H1 (cell line): ENCODE data around the gene RAD51B. TPM values are rescaled to one million over a fixed set of nuclear protein-coding genes. Genes with fewer than 3 reads are reported as not detected.

Source experiments
- CTCF ChIA-PET: fragments of 300-600 bp; sonication (Branson Sonifier 250); formaldehyde crosslinking; loops from one replicate; lab custom pipeline; 2021; ENCODE audit not compliant: partially characterized antibody; lab: Charles Lee
- POLR2A ChIA-PET: fragments of 300-600 bp; sonication (Branson Sonifier 250); formaldehyde crosslinking; loops from one replicate; lab custom pipeline; 2021; ENCODE audit warnings: inconsistent platforms; ENCODE audit not compliant: partially characterized antibody; lab: Charles Lee
- DNase-seq, 2 experiments: peaks; one replicate each; pipeline versions ENCODE4 v3.0.0 to v3.0.0-alpha.2; 2010 to 2022; ENCODE audit warnings: low spot score in 2 of 2, low read depth in 1 of 2, mixed read lengths in 1 of 2
- FAIRE-seq: peaks from 2 replicates; lab custom pipeline; 2011; peaks lifted over from hg19 to GRCh38; lab: Jason Lieb, UNC
- H2AFZ ChIP-seq: 2 replicates; pipeline ENCODE4 v1.8.1; 2012; ENCODE audit warnings: low read length, inconsistent platforms
- H2AK5ac ChIP-seq: 2 replicates; pipeline ENCODE4 v1.6.1; 2013; ENCODE audit warnings: low read depth, low read length
- H2BK120ac ChIP-seq: replicated peaks from 2 replicates; pipeline ENCODE3; 2013; ENCODE audit warnings: low read depth, low read length, inconsistent platforms
- H2BK12ac ChIP-seq: 2 replicates; pipeline ENCODE4 v1.6.1; 2013; ENCODE audit warnings: low read depth, low read length
- H2BK15ac ChIP-seq: 2 replicates; pipeline ENCODE4 v1.6.1; 2013; ENCODE audit warnings: low read length
- H2BK20ac ChIP-seq: 2 replicates; pipeline ENCODE4 v1.6.1; 2013; ENCODE audit warnings: low read length
- H2BK5ac ChIP-seq: 2 replicates; pipeline ENCODE4 v1.6.1; 2013; ENCODE audit warnings: low read depth, low read length
- H3K14ac ChIP-seq: 2 replicates; pipeline ENCODE4 v1.6.1; 2013; ENCODE audit warnings: inconsistent platforms; ENCODE audit not compliant: insufficient read length
- H3K18ac ChIP-seq: 2 replicates; pipeline ENCODE4 v1.6.1; 2013; ENCODE audit warnings: low read length; ENCODE audit errors: extremely low read depth
- H3K23ac ChIP-seq: 2 replicates; pipeline ENCODE4 v1.6.1; 2013; ENCODE audit warnings: inconsistent platforms; ENCODE audit not compliant: insufficient read length
- H3K23me2 ChIP-seq: 2 replicates; pipeline ENCODE4 v1.6.1; 2013; ENCODE audit warnings: low read depth, low read length
- H3K27ac ChIP-seq: 2 replicates; pipeline ENCODE4 v1.6.1; 2011; ENCODE audit warnings: low read depth, low read length, inconsistent platforms
- H3K27me3 ChIP-seq, 4 experiments: replicated peaks in 1 of 4; 1 replicate in 1 of 4; 2 replicates in 3 of 4; pipeline versions ENCODE4 v1.6.1 to v1.8.1; 2011 to 2013; ENCODE audit warnings: low read length in 3 of 4, mild to moderate bottlenecking in 3 of 4, inconsistent platforms in 2 of 4, mixed read lengths in 2 of 4, moderate library complexity in 1 of 4; ENCODE audit not compliant: control insufficient read depth in 3 of 4, insufficient read depth in 3 of 4; ENCODE audit errors: extremely low read depth in 1 of 4
- H3K36me3 ChIP-seq, 4 experiments: 2 replicates each; pipeline versions ENCODE4 v1.6.1 to v1.8.1; 2011 to 2013; ENCODE audit warnings: mild to moderate bottlenecking in 4 of 4, low read length in 3 of 4, moderate library complexity in 2 of 4, control low read depth in 1 of 4, inconsistent platforms in 1 of 4; ENCODE audit not compliant: insufficient read depth in 4 of 4, control insufficient read depth in 2 of 4
- H3K4ac ChIP-seq: replicated peaks from 2 replicates; pipeline ENCODE3; 2013; ENCODE audit warnings: low read length, low read depth, mixed read lengths, inconsistent platforms; ENCODE audit not compliant: insufficient read length
- H3K4me1 ChIP-seq, 4 experiments: replicated peaks in 1 of 4; 1 replicate in 1 of 4; 2 replicates in 3 of 4; pipeline versions ENCODE4 v1.6.1 to v1.8.1; 2011 to 2013; ENCODE audit warnings: low read length in 3 of 4, inconsistent platforms in 2 of 4, mixed read lengths in 1 of 4; ENCODE audit not compliant: insufficient read depth in 4 of 4, control insufficient read depth in 3 of 4
- H3K4me2 ChIP-seq, 2 experiments: 2 replicates each; pipeline versions ENCODE4 v1.6.1 to v1.8.1; 2011 to 2013; ENCODE audit warnings: low read depth in 2 of 2, low read length in 2 of 2, control low read depth in 1 of 2, inconsistent platforms in 1 of 2, mild to moderate bottlenecking in 1 of 2; ENCODE audit not compliant: insufficient read depth in 1 of 2
- H3K4me3 ChIP-seq, 4 experiments: fragments of 200-600, 300-600 bp in 1 of 4; sonication (generic), shearing (Covaris generic), sonication (Bioruptor Twin) in 1 of 4; 2 replicates each; pipeline versions ENCODE4 v1.5.1 to v1.8.1; 2011 to 2016; ENCODE audit warnings: low read length in 4 of 4, low read depth in 3 of 4, control low read depth in 2 of 4, inconsistent platforms in 2 of 4, mild to moderate bottlenecking in 2 of 4, mixed read lengths in 1 of 4, moderate library complexity in 1 of 4; ENCODE audit not compliant: insufficient read depth in 2 of 4; ENCODE audit errors: extremely low read depth in 1 of 4
- H3K56ac ChIP-seq: replicated peaks from 2 replicates; pipeline ENCODE3; 2013; ENCODE audit warnings: low read depth, mild to moderate bottlenecking, mixed read lengths, low read length, inconsistent platforms; ENCODE audit not compliant: insufficient read length
- H3K79me1 ChIP-seq: 2 replicates; pipeline ENCODE4 v1.6.1; 2013; ENCODE audit warnings: low read depth, low read length, control low read depth
- H3K79me2 ChIP-seq, 2 experiments: 2 replicates each; pipeline versions ENCODE4 v1.6.1 to v1.8.1; 2012 to 2013; ENCODE audit warnings: low read length in 2 of 2, mild to moderate bottlenecking in 2 of 2, inconsistent platforms in 1 of 2; ENCODE audit not compliant: insufficient read depth in 2 of 2, control insufficient read depth in 1 of 2
- H3K9ac ChIP-seq, 4 experiments: replicated peaks in 1 of 4; 1 replicate in 1 of 4; 2 replicates in 3 of 4; pipeline versions ENCODE4 v1.6.1 to v1.8.1; 2011 to 2013; ENCODE audit warnings: low read depth in 3 of 4, low read length in 3 of 4, control low read depth in 2 of 4, mild to moderate bottlenecking in 2 of 4, moderate library complexity in 2 of 4, inconsistent platforms in 1 of 4; ENCODE audit errors: extremely low read depth in 1 of 4
- H3K9me3 ChIP-seq, 2 experiments: 2 replicates each; pipeline versions ENCODE4 v1.6.1 to v1.8.1; 2012 to 2013; ENCODE audit warnings: mild to moderate bottlenecking in 2 of 2, moderate library complexity in 2 of 2, control low read depth in 1 of 2, inconsistent platforms in 1 of 2, low read depth in 1 of 2, low read length in 1 of 2, mixed read lengths in 1 of 2; ENCODE audit not compliant: insufficient read depth in 2 of 2
- H4K20me1 ChIP-seq, 2 experiments: replicated peaks in 1 of 2; 2 replicates each; pipeline versions ENCODE3 to v1.8.1; 2011 to 2013; ENCODE audit warnings: inconsistent platforms in 2 of 2, low read length in 2 of 2, mild to moderate bottlenecking in 1 of 2; ENCODE audit not compliant: insufficient read depth in 2 of 2, control insufficient read depth in 1 of 2
- H4K5ac ChIP-seq: 2 replicates; pipeline ENCODE4 v1.6.1; 2013; ENCODE audit warnings: low read length, low read depth, mixed read lengths, inconsistent platforms; ENCODE audit not compliant: insufficient read length
- H4K8ac ChIP-seq: 2 replicates; pipeline ENCODE4 v1.8.0; 2013; ENCODE audit warnings: mild to moderate bottlenecking, moderate library complexity, low read length, inconsistent platforms; ENCODE audit not compliant: insufficient read depth; ENCODE audit errors: extremely low read depth
- H4K91ac ChIP-seq: replicated peaks from 2 replicates; pipeline ENCODE3; 2013; ENCODE audit warnings: low read length, mixed read lengths, inconsistent platforms; ENCODE audit not compliant: insufficient read length
- ATF3 ChIP-seq: IDR thresholded peaks from 2 replicates; pipeline ENCODE4 v1.6.1; 2011; ENCODE audit warnings: low read depth, mild to moderate bottlenecking, low read length; ENCODE audit not compliant: insufficient read depth
- BACH1 ChIP-seq: IDR thresholded peaks from 2 replicates; pipeline ENCODE4 v1.6.1; 2012; ENCODE audit warnings: low read length, improper control_type of control experiment
- CBX8 ChIP-seq: fragments of 300-800, 300-1000 bp; sonication (generic); IDR thresholded peaks from 2 replicates; pipeline ENCODE4 v1.7.1; 2016; ENCODE audit warnings: low read depth, low read length, borderline replicate concordance
- E2F6 ChIP-seq: IDR thresholded peaks from 2 replicates; pipeline ENCODE4 v1.6.1; 2012; ENCODE audit warnings: inconsistent platforms
- JUN ChIP-seq: IDR thresholded peaks from 2 replicates; pipeline ENCODE4 v1.6.1; 2011; ENCODE audit warnings: low read depth, mild to moderate bottlenecking, improper control_type of control experiment, low read length
- NRF1 ChIP-seq: IDR thresholded peaks from 2 replicates; pipeline ENCODE4 v1.6.1; 2011; ENCODE audit warnings: mild to moderate bottlenecking, low read depth, low read length, improper control_type of control experiment
- POU5F1 ChIP-seq: IDR thresholded peaks from 2 replicates; pipeline ENCODE4 v1.6.1; 2011; ENCODE audit warnings: low read depth, mild to moderate bottlenecking, low read length, moderate library complexity
- RAD21 ChIP-seq, 2 experiments: IDR thresholded peaks in 1 of 2; conservative IDR thresholded peaks in 1 of 2; 2 replicates each; pipeline ENCODE4 v1.6.1; 2011; ENCODE audit warnings: low read depth in 2 of 2, low read length in 2 of 2, improper control_type of control experiment in 1 of 2, inconsistent platforms in 1 of 2, mild to moderate bottlenecking in 1 of 2, moderate library complexity in 1 of 2
- RXRA ChIP-seq: IDR thresholded peaks from 2 replicates; pipeline ENCODE4 v1.6.1; 2011; ENCODE audit warnings: low read depth, mild to moderate bottlenecking, low read length, moderate library complexity; ENCODE audit not compliant: insufficient read depth
- SIX5 ChIP-seq: IDR thresholded peaks from 2 replicates; pipeline ENCODE4 v1.6.1; 2011; ENCODE audit warnings: mild to moderate bottlenecking, low read depth, low read length
- SP1 ChIP-seq: IDR thresholded peaks from 2 replicates; pipeline ENCODE4 v1.6.1; 2011; ENCODE audit warnings: low read depth, low read length
- SP4 ChIP-seq: IDR thresholded peaks from 2 replicates; pipeline ENCODE4 v1.6.1; 2012; ENCODE audit warnings: low read length, inconsistent platforms
- SRF ChIP-seq: IDR thresholded peaks from 2 replicates; pipeline ENCODE4 v1.6.1; 2011; ENCODE audit warnings: mild to moderate bottlenecking, low read depth, low read length, moderate library complexity
- WGBS, 2 experiments: shearing (Covaris generic) in 1 of 2; methylation state at CpG; one replicate each; pipeline versions ENCODE4 v1.1.6 to v1.1.7; 2013 to 2015; ENCODE audit warnings: low lambda C conversion rate in 2 of 2, mixed read lengths in 2 of 2, inconsistent platforms in 1 of 2, low coverage in 1 of 2, missing lambda C conversion rate in 1 of 2; ENCODE audit not compliant: insufficient replicate concordance in 2 of 2, insufficient coverage in 1 of 2, insufficient read length in 1 of 2; ENCODE audit errors: extremely low coverage in 1 of 2, missing lambda C conversion rate in 1 of 2; 5-methylcytosine and 5-hydroxymethylcytosine counted together
- polyA plus RNA-seq, 7 experiments: library from polyadenylated mRNA; depleted of rRNA in 3 of 7; stranded (reverse) in 5 of 7; unstranded in 2 of 7; fragments of >200 nt in 5 of 7; fragments of 200-250 nt in 2 of 7; gene quantifications; 1 replicate in 5 of 7; 2 replicates in 1 of 7; 4 replicates in 1 of 7; pipeline versions ENCODE4 v1.2.1 to v1.2.3, GENCODE V29; 2011 to 2013; ENCODE audit warnings: missing spikeins in 2 of 7, mixed read lengths in 2 of 7
- total RNA-seq: library from RNA; stranded (reverse); fragmentation: NEBNext Ultra II Directional; extraction: Animal tissue kit (Norgen Biotek cat#: 25700); gene quantifications from 2 replicates; pipeline ENCODE4 v1.2.1, GENCODE V29; 2021

Gene RAD51B
- total and polyA plus RNA-seq, 2 of the 8 experiments (the other 6 are each of a cell fraction or from before 2014, with no cell fraction given): 3.9 to 14.9 TPM

GRCh38 chr14:68665131-68665530 lies 845.6 kb downstream of the RAD51B start:
- Histone ChIP-seq H3K4me3 (no peak overlapping the region), H3K9ac (no peak overlapping the region), H3K9me3 (no peaks in the 10 kb centered on the region; a peak in 1 of 4 replicates), H3K79me1 (no peaks in the 10 kb centered on the region), H3K27ac (no peak overlapping the region), H3K23me2 (no peaks in the 10 kb centered on the region; the same call in 1 of the 2 replicates), H2AK5ac (no peak overlapping the region), H4K20me1 (no peaks in the 10 kb centered on the region), H3K79me2 (no peaks in the 10 kb centered on the region), H2AFZ (no peak overlapping the region), H2BK20ac (no peak overlapping the region), H3K56ac (no peak overlapping the region), H4K91ac (no peak overlapping the region), H3K18ac (no peak overlapping the region), H2BK5ac (no peak overlapping the region), H2BK12ac (no peak overlapping the region), H2BK15ac (no peak overlapping the region), H4K8ac (no peak overlapping the region), H3K14ac (no peak overlapping the region), H3K4me2 (no peak overlapping the region), H4K5ac (no peak overlapping the region), H2BK120ac (no peak overlapping the region), H3K27me3 (no peaks in the 10 kb centered on the region), H3K4me1 (no peaks in the 10 kb centered on the region; a peak in 1 of 7 replicates), H3K4ac (no peak overlapping the region), H3K23ac (no peak overlapping the region), H3K36me3 (no peaks in the 10 kb centered on the region)
- WGBS, 2 experiments: 86% methylated on average over 4 of the region's 4 CpGs; no CpG with 5 or more reads in 1 of the 2 experiments
- FAIRE-seq (no peak), DNase-seq (peak in 1 of 2 experiments; percentile 20)
- POLR2A ChIA-PET: interaction anchor here (1.2 to 1.5 kb wide), 2 partner anchors 128 to 151 kb away, joined by 3 to 5 read pairs; partner anchors contain the start of gene ZFP36L1
- CTCF ChIA-PET: interaction anchor here (0.8 to 2.3 kb wide), 7 partner anchors 12 to 152 kb away, joined by 3 to 11 read pairs (median 3); no protein-coding TSS in a partner anchor
- no peak for TF ChIP-seq CBX8
- TF ChIP-seq BACH1: no peak
- no peak for TF ChIP-seq SIX5
- TF ChIP-seq SP4: no peak
- no peak for TF ChIP-seq ATF3
- TF ChIP-seq E2F6: no peak
- no peak for TF ChIP-seq SP1
- TF ChIP-seq SRF: no peak
- no peak for TF ChIP-seq NRF1
- TF ChIP-seq JUN: no peak
- TF ChIP-seq RAD21 (IDR thresholded peaks at IDR 0.05 in 1 of 2, conservative IDR thresholded peaks at IDR 0.05 in 1 of 2; ENCODE audit: low read depth in 2 of 2, low read length in 2 of 2): no peak
- no peak for TF ChIP-seq POU5F1
- TF ChIP-seq RXRA: no peak
